H9 (cell line): ENCODE measurements around the gene LRFN3. TPM values are rescaled to one million over a fixed set of nuclear protein-coding genes. Genes with fewer than 3 reads are reported as not detected.

Experiments
- DNase-seq: peaks from one replicate; pipeline ENCODE4 v3.0.0-alpha.2; 2017
- H2AFZ ChIP-seq: one replicate; pipeline ENCODE4 v1.6.1; 2013; ENCODE audit warnings: mild to moderate bottlenecking, low read length, control low read depth, moderate library complexity
- H2AK5ac ChIP-seq: 2 replicates; pipeline ENCODE4 v1.6.1; 2013; ENCODE audit warnings: low read length, control low read depth, mixed read lengths; ENCODE audit not compliant: insufficient read length
- H2BK120ac ChIP-seq: one replicate; pipeline ENCODE4 v1.6.1; 2013; ENCODE audit warnings: low read depth, mild to moderate bottlenecking, low read length, control low read depth, inconsistent platforms; ENCODE audit not compliant: poor library complexity, severe bottlenecking
- H2BK12ac ChIP-seq: 2 replicates; pipeline ENCODE4 v1.6.1; 2013; ENCODE audit warnings: low read length, control low read depth, mixed read lengths, low read depth; ENCODE audit not compliant: insufficient read length
- H2BK15ac ChIP-seq: 2 replicates; pipeline ENCODE4 v1.6.1; 2013; ENCODE audit warnings: low read depth, low read length, control low read depth
- H2BK20ac ChIP-seq: one replicate; pipeline ENCODE4 v1.6.1; 2013; ENCODE audit warnings: low read depth, mild to moderate bottlenecking, low read length, control low read depth, inconsistent platforms; ENCODE audit not compliant: poor library complexity, severe bottlenecking
- H2BK5ac ChIP-seq: 2 replicates; pipeline ENCODE4 v1.6.1; 2013; ENCODE audit warnings: low read length, control low read depth, mixed read lengths; ENCODE audit not compliant: insufficient read length
- H3K14ac ChIP-seq: 2 replicates; pipeline ENCODE4 v1.6.1; 2013; ENCODE audit warnings: low read length, control low read depth; ENCODE audit not compliant: insufficient read depth
- H3K18ac ChIP-seq: 2 replicates; pipeline ENCODE4 v1.6.1; 2013; ENCODE audit warnings: low read depth, mild to moderate bottlenecking, mixed read lengths, low read length, control low read depth; ENCODE audit not compliant: insufficient read length
- H3K23ac ChIP-seq: 2 replicates; pipeline ENCODE4 v1.6.1; 2013; ENCODE audit warnings: low read length, control low read depth, mixed read lengths, low read depth; ENCODE audit not compliant: insufficient read length
- H3K23me2 ChIP-seq: 2 replicates; pipeline ENCODE4 v1.6.1; 2013; ENCODE audit warnings: low read depth, mild to moderate bottlenecking, mixed read lengths, low read length, control low read depth; ENCODE audit not compliant: insufficient read length, poor library complexity, severe bottlenecking
- H3K27ac ChIP-seq: 2 replicates; pipeline ENCODE4 v1.5.1; 2013; ENCODE audit warnings: low read length, control low read depth, mixed read lengths, low read depth; ENCODE audit not compliant: insufficient read length
- H3K27me3 ChIP-seq: 2 replicates; pipeline ENCODE4 v1.6.1; 2013; ENCODE audit warnings: low read length, control low read depth, inconsistent platforms; ENCODE audit not compliant: insufficient read depth
- H3K4ac ChIP-seq: 2 replicates; pipeline ENCODE4 v1.6.1; 2013; ENCODE audit warnings: low read depth, mild to moderate bottlenecking, control low read depth, inconsistent platforms, low read length, moderate library complexity
- H3K4me1 ChIP-seq: 2 replicates; pipeline ENCODE4 v1.6.1; 2013; ENCODE audit warnings: low read length, control low read depth, inconsistent platforms; ENCODE audit not compliant: insufficient read depth
- H3K4me2 ChIP-seq: 2 replicates; pipeline ENCODE4 v1.6.1; 2013; ENCODE audit warnings: low read length, control low read depth, mixed read lengths; ENCODE audit not compliant: insufficient read length, insufficient read depth
- H3K56ac ChIP-seq: 2 replicates; pipeline ENCODE4 v1.6.1; 2013; ENCODE audit warnings: low read depth, mild to moderate bottlenecking, mixed read lengths, low read length, control low read depth; ENCODE audit not compliant: insufficient read length
- H3K79me1 ChIP-seq: 2 replicates; pipeline ENCODE4 v1.6.1; 2013; ENCODE audit warnings: low read depth, mild to moderate bottlenecking, moderate library complexity, low read length, control low read depth, inconsistent platforms; ENCODE audit not compliant: insufficient read depth, poor library complexity, severe bottlenecking
- H3K79me2 ChIP-seq: 2 replicates; pipeline ENCODE4 v1.6.1; 2013; ENCODE audit warnings: low read length, control low read depth, inconsistent platforms; ENCODE audit not compliant: insufficient read depth
- H3K9ac ChIP-seq: 2 replicates; pipeline ENCODE4 v1.6.1; 2013; ENCODE audit warnings: low read length, control low read depth, mixed read lengths; ENCODE audit not compliant: insufficient read length; ENCODE audit errors: extremely low read depth
- H3K9me3 ChIP-seq: one replicate; pipeline ENCODE4 v1.6.1; 2013; ENCODE audit warnings: low read depth, low read length, inconsistent platforms; ENCODE audit not compliant: control insufficient read depth
- H3T11ph ChIP-seq: one replicate; pipeline ENCODE4 v1.6.1; 2013; ENCODE audit warnings: mild to moderate bottlenecking, low read length, control low read depth, inconsistent platforms
- H4K20me1 ChIP-seq: one replicate; pipeline ENCODE4 v1.6.1; 2013; ENCODE audit not compliant: control insufficient read depth, insufficient read length, insufficient read depth
- H4K5ac ChIP-seq: 2 replicates; pipeline ENCODE4 v1.6.1; 2013; ENCODE audit warnings: low read depth, mild to moderate bottlenecking, mixed read lengths, low read length, control low read depth; ENCODE audit not compliant: insufficient read length
- H4K8ac ChIP-seq: replicated peaks from 2 replicates; pipeline ENCODE4 v1.6.1; 2013; ENCODE audit warnings: low read length, control low read depth, mixed read lengths, low read depth; ENCODE audit not compliant: insufficient read length
- H4K91ac ChIP-seq: 2 replicates; pipeline ENCODE4 v1.6.1; 2013; ENCODE audit warnings: low read depth, mild to moderate bottlenecking, moderate library complexity, mixed read lengths, low read length, control low read depth; ENCODE audit not compliant: insufficient read length
- H3K27ac Mint-ChIP-seq, 3 experiments: 2 replicates in 2 of 3; 3 replicates in 1 of 3; pipeline ENCODE4 v1.8.0; 2020 to 2021; ENCODE audit warnings: mixed read lengths in 3 of 3, mild to moderate bottlenecking in 1 of 3, moderate library complexity in 1 of 3
- H3K27me3 Mint-ChIP-seq: 2 replicates; pipeline ENCODE4 v1.8.0; 2021; ENCODE audit warnings: low read depth, mild to moderate bottlenecking, moderate library complexity, mixed read lengths
- H3K36me3 Mint-ChIP-seq, 3 experiments: 2 replicates in 2 of 3; 3 replicates in 1 of 3; pipeline ENCODE4 v1.8.0; 2020 to 2021; ENCODE audit warnings: low read depth in 3 of 3, mixed read lengths in 3 of 3; ENCODE audit not compliant: insufficient read depth in 1 of 3
- H3K4me1 Mint-ChIP-seq, 2 experiments: 2 replicates each; pipeline ENCODE4 v1.8.0; 2020; ENCODE audit warnings: mixed read lengths in 2 of 2
- H3K4me3 Mint-ChIP-seq, 2 experiments: 2 replicates in 1 of 2; 3 replicates in 1 of 2; pipeline ENCODE4 v1.8.0; 2020 to 2021; ENCODE audit warnings: mild to moderate bottlenecking in 2 of 2, mixed read lengths in 2 of 2, moderate library complexity in 1 of 2
- H3K9me3 Mint-ChIP-seq, 2 experiments: 2 replicates in 1 of 2; 3 replicates in 1 of 2; pipeline ENCODE4 v1.8.0; 2020; ENCODE audit warnings: mild to moderate bottlenecking in 2 of 2, mixed read lengths in 2 of 2, moderate library complexity in 1 of 2
- CTCF ChIP-seq: fragments of 200-600 bp; sonication (generic); conservative IDR thresholded peaks from 3 replicates; pipeline ENCODE4 v1.8.0; 2021; ENCODE audit warnings: antibody characterized with exemption, mild to moderate bottlenecking
- WGBS: extraction: QIAGEN DNeasy Blood & Tissue Kit; methylation state at CpG from one replicate; pipeline ENCODE4 v1.1.7; 2013; ENCODE audit warnings: missing lambda C conversion rate, low lambda C conversion rate, mixed read lengths; ENCODE audit not compliant: insufficient read length; ENCODE audit errors: extremely low coverage; 5-methylcytosine and 5-hydroxymethylcytosine counted together
- total RNA-seq: library from RNA; stranded (reverse); gene quantifications from 2 replicates; pipeline ENCODE4 v1.2.1, GENCODE V29; 2021

The LRFN3 gene
- total RNA-seq, 1 experiment from 2014 or later: 20.5 TPM

- no peak overlapping the region for H3K14ac ChIP-seq
- no peak overlapping the region for H3K4me2 ChIP-seq
- no peaks in the 10 kb centered on the region for H3K79me2 ChIP-seq
- no peaks in the 10 kb centered on the region for H3K23me2 ChIP-seq
- no peak overlapping the region for H2BK5ac ChIP-seq
- H3K18ac ChIP-seq: no peak overlapping the region
- H4K5ac ChIP-seq: no peak overlapping the region
- H2BK15ac ChIP-seq: no peak overlapping the region
- DNase-seq: no peak
- no peaks in the 10 kb centered on the region for H3K4me1 ChIP-seq
- peaks cover 14% of the 10 kb centered on the region for H3K27me3 ChIP-seq
- Mint-ChIP-seq H3K4me1 (0 out of 4 replicates have a peak, but pooled peaks cover 0 to 3% of the 10 kb centered on the region in 2 experiments), H3K36me3 (no peaks in the 10 kb centered on the region), H3K9me3 (0 out of 5 replicates have a peak, but pooled peaks cover 0 to 2% of the 10 kb centered on the region in 2 experiments), H3K4me3 (no peak overlapping the region; a peak in 2 of 5 replicates), H3K27ac (no peak overlapping the region), H3K27me3 (peaks cover 53% of the 10 kb centered on the region)
- no peak overlapping the region for H3K56ac ChIP-seq
- no peak overlapping the region for H3K4ac ChIP-seq
- no peaks in the 10 kb centered on the region for H3K9me3 ChIP-seq
- no peak overlapping the region for H3K9ac ChIP-seq
- H4K91ac ChIP-seq: no peak overlapping the region
- TF ChIP-seq CTCF: no peak
- no peak overlapping the region for H4K8ac ChIP-seq
- no peak overlapping the region for H2AFZ ChIP-seq
- H2BK12ac ChIP-seq: no peak overlapping the region
- no peak overlapping the region for H3K27ac ChIP-seq
- no peaks in the 10 kb centered on the region for H3K79me1 ChIP-seq
- H2BK120ac ChIP-seq: no peak overlapping the region
- H3T11ph ChIP-seq: no peak overlapping the region
- no peak overlapping the region for H3K23ac ChIP-seq
- peaks cover 2% of the 10 kb centered on the region for H4K20me1 ChIP-seq
- no peak overlapping the region for H2BK20ac ChIP-seq
- no CpG with 5 or more reads among the region's 7 CpGs for WGBS
- no peak overlapping the region for H2AK5ac ChIP-seq
Observed at GRCh38 chr19:35960432-35960972, 24.3 kb downstream of the LRFN3 start.
